Astrocyte of the cerebellum (primary cell): ENCODE results near the gene TSPAN32.

Experiments used
- DNase-seq: peaks from one replicate; pipeline ENCODE4 v3.0.0-alpha.2; 2011; ENCODE audit warnings: low read depth
- H3K4me3 ChIP-seq: 2 replicates; pipeline ENCODE4 v1.5.1; 2011; ENCODE audit warnings: mild to moderate bottlenecking, low read depth, low read length, moderate library complexity
- CTCF ChIP-seq: IDR thresholded peaks from 2 replicates; pipeline ENCODE4 v1.5.1; 2012; ENCODE audit warnings: low read length, low read depth, moderate library complexity, mild to moderate bottlenecking; ENCODE audit errors: missing control alignments
- in situ Hi-C: cut with HindIII; loops from 2 replicates; pipeline ENCODE4 v1.10.0; 2017; ENCODE audit warnings: low sequenced_read_pairs

Gene TSPAN32

GRCh38 chr11:2300290-2300935, 1.4 kb upstream of the TSPAN32 start:
- H3K4me3 ChIP-seq = no peak overlapping the region
- no peak for TF ChIP-seq CTCF
- DNase-seq = no peak
- in situ Hi-C loops = no loop called here

GRCh38 chr11:2300936-2301630, 730 bp upstream of the TSPAN32 start:
- H3K4me3 ChIP-seq = no peak overlapping the region
- DNase-seq = no peak
- TF ChIP-seq CTCF = no peak
- in situ Hi-C loops = no loop called here

- in situ Hi-C loops = no loop called here
- no peak for TF ChIP-seq CTCF
- no peak for DNase-seq
Measured at GRCh38 chr11:2302306-2302895, 588 bp downstream of the TSPAN32 start.

GRCh38 chr11:2302896-2303626, 1.2 kb downstream of the TSPAN32 start:
- no peak for DNase-seq
- H3K4me3 ChIP-seq = no peak overlapping the region
- in situ Hi-C loops = no loop called here
- no peak for TF ChIP-seq CTCF

More at GRCh38 chr11:2302306-2302895, 588 bp downstream of the TSPAN32 start:
- H3K4me3 ChIP-seq = no peak overlapping the region

GRCh38 chr11:2303627-2304505, 2.1 kb downstream of the TSPAN32 start:
- in situ Hi-C loops = no loop called here
- no peak for DNase-seq
- H3K4me3 ChIP-seq = no peak overlapping the region
- no peak for TF ChIP-seq CTCF
